ENCODE results near the gene PLCG2. TPM values are rescaled to one million over a fixed set of nuclear protein-coding genes. Genes with fewer than 3 reads are reported as not detected.

The PLCG2 gene
- total and polyA plus RNA-seq, 2 experiments from 2014 or later: 2.5 to 5.0 TPM

DNA sequence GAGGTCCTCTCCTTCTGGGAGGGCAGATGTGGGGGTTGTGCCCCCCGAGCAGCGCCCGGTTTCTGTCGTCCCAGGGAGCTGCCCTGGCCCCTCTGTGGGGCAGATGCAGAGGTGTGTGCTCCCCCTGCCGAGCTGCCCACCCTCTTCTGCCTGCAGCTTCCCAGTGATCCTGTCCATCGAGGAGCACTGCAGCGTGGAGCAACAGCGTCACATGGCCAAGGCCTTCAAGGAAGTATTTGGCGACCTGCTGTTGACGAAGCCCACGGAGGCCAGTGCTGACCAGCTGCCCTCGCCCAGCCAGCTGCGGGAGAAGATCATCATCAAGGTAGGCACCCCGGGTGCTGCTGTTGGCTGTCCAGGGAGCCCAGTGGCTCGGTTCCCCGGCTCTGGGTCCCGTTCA lies 121.4 kb downstream of the PLCG2 start:
- no peaks in the 10 kb centered on the region for H3K4me1 ChIP-seq (ENCODE audit: insufficient read depth)
- no peaks in the 10 kb centered on the region for H3K9me3 ChIP-seq (ENCODE audit: low read depth)
- no peaks in the 10 kb centered on the region for H3K9me2 ChIP-seq (replicated peaks; ENCODE audit: insufficient read depth)
- no peak overlapping the region for H3K4me3 ChIP-seq
- H3K4me2 ChIP-seq: no peak overlapping the region
- H3K27ac ChIP-seq: no peak overlapping the region
- TF ChIP-seq, protein P1, sequence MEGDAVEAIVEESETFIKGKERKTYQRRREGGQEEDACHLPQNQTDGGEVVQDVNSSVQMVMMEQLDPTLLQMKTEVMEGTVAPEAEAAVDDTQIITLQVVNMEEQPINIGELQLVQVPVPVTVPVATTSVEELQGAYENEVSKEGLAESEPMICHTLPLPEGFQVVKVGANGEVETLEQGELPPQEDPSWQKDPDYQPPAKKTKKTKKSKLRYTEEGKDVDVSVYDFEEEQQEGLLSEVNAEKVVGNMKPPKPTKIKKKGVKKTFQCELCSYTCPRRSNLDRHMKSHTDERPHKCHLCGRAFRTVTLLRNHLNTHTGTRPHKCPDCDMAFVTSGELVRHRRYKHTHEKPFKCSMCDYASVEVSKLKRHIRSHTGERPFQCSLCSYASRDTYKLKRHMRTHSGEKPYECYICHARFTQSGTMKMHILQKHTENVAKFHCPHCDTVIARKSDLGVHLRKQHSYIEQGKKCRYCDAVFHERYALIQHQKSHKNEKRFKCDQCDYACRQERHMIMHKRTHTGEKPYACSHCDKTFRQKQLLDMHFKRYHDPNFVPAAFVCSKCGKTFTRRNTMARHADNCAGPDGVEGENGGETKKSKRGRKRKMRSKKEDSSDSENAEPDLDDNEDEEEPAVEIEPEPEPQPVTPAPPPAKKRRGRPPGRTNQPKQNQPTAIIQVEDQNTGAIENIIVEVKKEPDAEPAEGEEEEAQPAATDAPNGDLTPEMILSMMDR (IDR thresholded peaks at IDR 0.05; ENCODE audit: poor library complexity): no peak
- no peak for TF ChIP-seq EZH2phosphoT487 (IDR thresholded peaks at IDR 0.05; ENCODE audit: low read depth, severe bottlenecking, unreplicated experiment)
- no peak for TF ChIP-seq EZH2 (IDR thresholded peaks at IDR 0.05; ENCODE audit: borderline replicate concordance)
- H3K27me3 ChIP-seq: no peaks in the 10 kb centered on the region
- WGBS (ENCODE audit: low lambda C conversion rate, missing lambda C conversion rate): 90% methylated on average over 17 of the region's 17 CpGs
- no peaks in the 10 kb centered on the region for H4K20me1 ChIP-seq (ENCODE audit: insufficient read depth, poor library complexity, severe bottlenecking)
- no peaks in the 10 kb centered on the region for H3K79me2 ChIP-seq
- H2AFZ ChIP-seq: no peak overlapping the region
- no peaks in the 10 kb centered on the region for H3K36me3 ChIP-seq (replicated peaks; ENCODE audit: insufficient read depth, low read depth)
- no peak for DNase-seq (ENCODE audit: low spot score)

DNA sequence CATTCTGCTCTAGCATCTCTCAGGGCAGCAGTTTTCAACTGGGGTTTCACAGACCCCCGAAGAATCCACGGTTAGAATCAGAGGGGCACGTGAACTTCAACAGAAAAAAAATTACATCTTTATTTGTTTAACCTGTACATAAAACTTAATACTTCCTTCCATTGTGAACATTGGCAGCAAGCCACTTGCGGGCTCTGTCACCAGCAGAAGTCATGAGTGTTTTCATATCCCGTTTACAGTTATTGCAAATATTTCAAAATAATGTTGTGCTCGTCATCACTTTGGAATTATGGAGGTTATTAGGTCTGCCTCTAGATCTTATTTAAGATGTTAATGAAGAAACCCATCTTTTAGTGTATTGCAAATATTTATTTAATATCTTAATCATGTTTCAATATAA lies 122.4 kb downstream of the PLCG2 start:
- no peaks in the 10 kb centered on the region for H3K4me1 ChIP-seq (ENCODE audit: insufficient read depth)
- H3K9me3 ChIP-seq (ENCODE audit: low read depth): no peaks in the 10 kb centered on the region
- H3K4me2 ChIP-seq: no peak overlapping the region
- H4K20me1 ChIP-seq (ENCODE audit: insufficient read depth, poor library complexity, severe bottlenecking): no peaks in the 10 kb centered on the region
- no peak overlapping the region for H3K4me3 ChIP-seq
- TF ChIP-seq EZH2 (IDR thresholded peaks at IDR 0.05; ENCODE audit: borderline replicate concordance): no peak
- no peak for TF ChIP-seq EZH2phosphoT487 (IDR thresholded peaks at IDR 0.05; ENCODE audit: low read depth, severe bottlenecking, unreplicated experiment)
- TF ChIP-seq, protein P1 (IDR thresholded peaks at IDR 0.05; ENCODE audit: poor library complexity): no peak
- no peak overlapping the region for H3K27ac ChIP-seq
- H2AFZ ChIP-seq: no peak overlapping the region
- H3K79me2 ChIP-seq: no peaks in the 10 kb centered on the region
- no peaks in the 10 kb centered on the region for H3K9me2 ChIP-seq (replicated peaks; ENCODE audit: insufficient read depth)
- H3K36me3 ChIP-seq (replicated peaks; ENCODE audit: insufficient read depth, low read depth): no peaks in the 10 kb centered on the region
- WGBS (ENCODE audit: low lambda C conversion rate, missing lambda C conversion rate): 70% methylated on average over 6 of the region's 6 CpGs
- no peaks in the 10 kb centered on the region for H3K27me3 ChIP-seq
- no peak for DNase-seq (ENCODE audit: low spot score)

DNA sequence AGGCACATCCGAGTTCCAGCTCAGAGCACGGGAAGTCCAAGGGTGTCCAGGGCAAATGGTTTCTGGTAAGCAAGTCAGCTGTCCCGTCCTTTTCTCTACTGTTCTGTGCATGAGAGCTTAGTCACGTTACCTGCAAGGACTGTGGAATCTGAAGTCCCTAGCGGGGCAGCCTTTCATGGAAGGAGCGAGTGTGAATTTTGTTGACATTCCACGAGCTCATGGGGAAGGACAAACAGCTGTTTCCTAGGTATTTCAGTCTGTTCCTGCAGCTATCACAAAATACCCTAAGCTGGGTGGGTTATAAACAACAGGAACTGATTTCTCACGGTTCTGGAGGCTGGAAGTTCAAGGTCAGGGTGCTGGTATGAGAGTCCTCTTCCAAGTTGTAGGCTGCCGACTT lies 122.9 kb downstream of the PLCG2 start:
- 79% methylated on average over 9 of the region's 9 CpGs for WGBS (ENCODE audit: low lambda C conversion rate, missing lambda C conversion rate)
- no peaks in the 10 kb centered on the region for H3K9me3 ChIP-seq (ENCODE audit: low read depth)
- H3K4me3 ChIP-seq: no peak overlapping the region
- H3K4me1 ChIP-seq (ENCODE audit: insufficient read depth): no peaks in the 10 kb centered on the region
- DNase-seq (ENCODE audit: low spot score): no peak
- H3K9me2 ChIP-seq (replicated peaks; ENCODE audit: insufficient read depth): no peaks in the 10 kb centered on the region
- no peaks in the 10 kb centered on the region for H4K20me1 ChIP-seq (ENCODE audit: insufficient read depth, poor library complexity, severe bottlenecking)
- H3K4me2 ChIP-seq: no peak overlapping the region
- no peak overlapping the region for H2AFZ ChIP-seq
- no peaks in the 10 kb centered on the region for H3K79me2 ChIP-seq
- no peak for TF ChIP-seq EZH2 (IDR thresholded peaks at IDR 0.05; ENCODE audit: borderline replicate concordance)
- no peaks in the 10 kb centered on the region for H3K27me3 ChIP-seq
- H3K36me3 ChIP-seq (replicated peaks; ENCODE audit: insufficient read depth, low read depth): no peaks in the 10 kb centered on the region
- no peak overlapping the region for H3K27ac ChIP-seq

DNA sequence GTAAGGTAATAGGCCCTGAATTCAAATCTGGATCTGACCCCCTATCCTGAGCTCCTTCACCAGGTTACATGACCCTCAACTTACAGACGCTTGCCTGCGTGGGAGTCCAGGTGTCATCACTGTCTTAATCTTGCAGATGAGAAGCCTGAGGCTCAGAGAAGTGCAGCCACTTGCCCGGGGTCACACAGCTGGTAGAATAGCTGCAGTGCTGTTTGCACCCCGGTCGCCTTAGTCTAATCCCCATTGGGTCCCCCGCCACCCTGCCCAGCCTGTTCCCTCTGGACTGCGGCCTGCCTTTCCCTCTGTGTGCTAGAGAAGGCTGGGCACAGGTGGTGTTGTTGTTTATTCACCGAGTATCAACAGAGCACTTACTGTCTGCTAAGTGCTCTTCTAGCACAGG lies 125.2 kb downstream of the PLCG2 start:
- H3K79me2 ChIP-seq: no peaks in the 10 kb centered on the region
- no peaks in the 10 kb centered on the region for H3K36me3 ChIP-seq (replicated peaks; ENCODE audit: insufficient read depth, low read depth)
- H3K9me3 ChIP-seq (ENCODE audit: low read depth): no peaks in the 10 kb centered on the region
- no peaks in the 10 kb centered on the region for H3K4me1 ChIP-seq (ENCODE audit: insufficient read depth)
- H2AFZ ChIP-seq: no peak overlapping the region
- H3K27ac ChIP-seq: no peak overlapping the region
- H3K4me3 ChIP-seq: no peak overlapping the region
- no peak for DNase-seq (ENCODE audit: low spot score)
- H3K4me2 ChIP-seq: no peak overlapping the region
- 94% methylated on average over 8 of the region's 8 CpGs for WGBS (ENCODE audit: low lambda C conversion rate, missing lambda C conversion rate)
- H4K20me1 ChIP-seq (ENCODE audit: insufficient read depth, poor library complexity, severe bottlenecking): no peaks in the 10 kb centered on the region
- no peaks in the 10 kb centered on the region for H3K27me3 ChIP-seq
- TF ChIP-seq, protein P1 (IDR thresholded peaks at IDR 0.05; ENCODE audit: poor library complexity): no peak
- no peak for TF ChIP-seq EZH2 (IDR thresholded peaks at IDR 0.05; ENCODE audit: borderline replicate concordance)
- TF ChIP-seq EZH2phosphoT487 (IDR thresholded peaks at IDR 0.05; ENCODE audit: low read depth, severe bottlenecking, unreplicated experiment): no peak
- no peaks in the 10 kb centered on the region for H3K9me2 ChIP-seq (replicated peaks; ENCODE audit: insufficient read depth)
